GM19351 (cell line): ENCODE measurements around the gene PTBP3.
"Not testable (repeated sequence)": the region's sequence is repeated elsewhere in the genome, so short reads cannot be mapped to it uniquely, and the experiment has no call there.

Experiments used
- ATAC-seq: cut with Tn5 transposase; IDR thresholded peaks from one replicate; pipeline ENCODE4 v1.9.1; 2021; ENCODE audit warnings: mild to moderate bottlenecking, moderate library complexity; ENCODE audit not compliant: unreplicated experiment

Gene PTBP3

GRCh38 chr9:112323378-112323854 is 10.0 kb downstream of the PTBP3 start:
- ATAC-seq: no peak

DNA sequence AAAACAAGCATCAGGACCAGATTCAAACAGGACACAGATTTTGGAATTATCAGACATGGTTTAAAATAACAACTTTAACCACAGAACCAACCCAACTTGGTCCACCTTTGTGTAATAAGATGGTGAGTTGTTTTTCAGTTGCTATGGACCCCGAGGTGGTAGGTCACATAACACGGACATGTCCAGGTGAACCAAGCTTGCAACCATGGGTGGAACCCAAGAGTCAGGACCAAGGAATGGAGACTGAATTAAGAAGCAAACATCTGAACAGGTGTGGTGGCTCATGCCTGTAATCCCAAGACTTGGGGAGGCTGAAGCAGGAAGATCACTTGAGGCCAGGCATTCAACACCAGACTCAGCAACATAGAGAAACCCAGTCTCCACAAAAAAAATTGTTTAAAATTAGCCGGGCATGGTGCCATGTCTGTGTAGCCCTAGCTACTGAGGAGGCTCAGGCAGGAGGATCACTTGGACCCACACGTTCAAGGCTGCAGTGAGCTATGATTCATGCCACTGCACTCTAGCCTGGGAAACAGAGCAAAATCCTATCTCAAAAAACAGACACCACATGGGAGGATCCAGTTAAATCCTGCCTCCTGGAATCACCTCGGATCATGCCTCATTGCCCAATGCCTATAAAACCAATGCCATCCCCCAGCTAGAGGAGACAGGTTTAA is 10.6 kb downstream of the PTBP3 start:
- no peak for ATAC-seq

GRCh38 chr9:112316258-112316943 is 17.0 kb downstream of the PTBP3 start:
- ATAC-seq: no peak

DNA sequence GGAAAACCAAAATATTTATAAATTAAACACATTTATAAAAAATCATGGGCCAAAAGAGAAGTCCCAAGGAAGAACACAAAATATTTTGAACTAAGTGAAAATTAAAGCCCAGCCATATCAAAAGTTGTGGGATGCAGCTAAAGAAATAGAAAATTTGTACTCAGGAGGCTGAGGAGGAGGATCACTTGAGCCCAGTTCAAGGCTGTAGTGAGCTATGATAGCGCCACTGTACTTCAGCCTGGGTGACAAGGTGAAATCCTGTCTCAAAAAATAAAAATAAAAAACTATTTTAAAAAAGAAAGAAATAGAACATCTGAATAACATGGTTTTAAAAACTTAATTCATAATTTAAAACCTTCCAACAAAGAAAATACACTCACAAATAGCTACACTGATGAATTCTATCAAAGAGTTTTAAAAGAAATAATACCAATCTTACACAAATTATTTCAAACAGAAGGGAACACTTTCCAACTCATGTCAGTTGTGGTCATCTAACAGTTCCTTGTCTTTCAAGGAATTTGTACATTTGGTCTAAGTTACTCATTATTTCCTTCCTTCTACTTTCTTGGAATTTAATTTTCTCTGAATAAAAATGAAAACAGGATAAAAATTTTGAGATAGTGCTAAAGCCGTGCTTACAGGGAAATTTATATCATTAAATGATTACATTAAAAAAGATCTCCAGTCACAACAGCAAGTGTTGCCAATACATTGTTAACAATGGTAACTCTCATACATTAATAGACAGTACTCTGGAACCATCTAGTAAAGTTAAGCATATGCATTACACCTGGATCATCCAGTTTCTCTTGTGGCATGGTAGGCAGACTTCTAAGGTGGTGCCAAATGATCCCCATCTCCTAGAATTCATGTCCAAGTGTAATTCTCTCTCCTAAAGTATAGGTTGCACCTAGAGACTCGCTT is 17.8 kb downstream of the PTBP3 start:
- no peak for ATAC-seq

DNA sequence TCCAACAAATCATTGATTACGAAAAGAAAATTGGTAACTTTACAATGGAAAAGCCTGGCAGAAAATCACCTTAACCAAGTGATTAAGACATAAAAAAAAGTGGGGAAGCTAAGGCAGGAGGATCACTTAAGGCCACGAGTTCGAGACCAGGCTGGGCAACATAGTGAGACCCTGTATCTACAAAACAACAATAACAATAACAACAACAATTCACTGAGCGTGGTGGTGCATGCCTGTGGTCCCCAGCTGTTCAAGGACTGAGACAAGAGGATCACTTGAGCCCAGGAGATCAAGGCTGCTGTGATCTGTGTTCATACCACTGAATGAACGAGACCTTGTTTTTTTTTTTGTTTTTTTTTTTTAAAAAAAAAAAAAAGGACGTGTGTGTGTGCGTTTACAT is 21.3 kb downstream of the PTBP3 start:
- ATAC-seq: no peak

GRCh38 chr9:112311497-112311896 is 21.9 kb downstream of the PTBP3 start:
- ATAC-seq: no peak

- ATAC-seq: no peak
These were observed 22.6 kb downstream of the PTBP3 start for GRCh38 chr9:112310826-112311225.

DNA sequence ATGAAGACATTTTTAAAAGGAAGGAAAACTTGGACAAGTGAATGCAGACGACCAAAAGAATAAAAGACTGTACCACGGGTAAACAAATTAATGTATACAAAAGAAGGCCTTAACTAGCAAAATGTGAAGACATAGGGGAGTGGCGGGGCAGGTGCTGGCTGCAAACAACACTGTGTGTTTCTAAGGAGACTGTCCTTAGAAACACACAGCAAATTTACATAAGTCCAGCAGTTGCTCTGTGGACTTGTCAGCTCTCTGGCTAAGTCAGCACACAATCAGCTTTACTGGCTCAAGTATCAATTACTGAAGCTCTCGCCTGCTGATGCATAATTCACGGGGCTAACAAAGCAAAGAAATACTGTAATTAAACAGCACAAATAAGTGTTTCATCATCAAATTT is 24.8 kb downstream of the PTBP3 start:
- ATAC-seq: no peak

DNA sequence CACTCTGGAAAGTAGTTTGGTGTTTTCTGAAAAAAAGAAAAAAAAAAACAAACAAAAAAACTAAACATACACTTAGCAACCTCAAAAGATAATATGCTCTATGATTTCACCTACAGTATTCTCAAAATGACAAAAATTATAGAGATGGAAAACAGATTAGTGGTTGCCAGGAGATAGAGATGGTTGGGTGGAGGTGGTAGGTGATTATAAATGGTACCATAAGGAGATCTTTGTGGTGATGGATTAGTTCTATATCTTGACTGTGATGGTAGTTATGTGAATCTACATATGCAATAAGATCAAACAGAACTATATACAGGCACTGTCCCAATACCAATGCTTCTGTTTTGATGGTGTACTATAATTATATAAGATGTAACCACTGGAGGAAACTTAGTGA is 32.0 kb downstream of the PTBP3 start:
- no peak for ATAC-seq

GRCh38 chr9:112299514-112299913 is 33.9 kb downstream of the PTBP3 start:
- no peak for ATAC-seq

DNA sequence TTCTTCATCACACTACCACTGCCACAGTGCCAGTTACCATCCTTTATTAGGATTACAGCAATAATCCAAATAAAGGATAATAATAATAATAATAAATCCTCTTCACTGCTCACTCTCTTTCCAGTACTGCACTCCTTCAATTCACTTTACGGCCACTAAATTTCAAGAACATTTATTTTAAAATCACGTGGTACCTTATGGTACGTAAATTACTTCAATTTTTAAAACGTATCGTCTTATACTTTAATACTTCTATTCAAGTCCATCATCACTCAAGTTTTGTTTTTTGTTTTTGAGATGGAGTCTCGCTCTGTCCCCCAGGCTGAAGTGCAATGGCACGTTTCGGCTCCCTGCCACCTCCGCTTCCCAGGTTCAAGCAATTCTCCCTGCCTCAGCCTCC is 36.5 kb downstream of the PTBP3 start:
- no peak for ATAC-seq

- no peak for ATAC-seq
These were observed 38.2 kb downstream of the PTBP3 start for GRCh38 chr9:112295174-112295573.

DNA sequence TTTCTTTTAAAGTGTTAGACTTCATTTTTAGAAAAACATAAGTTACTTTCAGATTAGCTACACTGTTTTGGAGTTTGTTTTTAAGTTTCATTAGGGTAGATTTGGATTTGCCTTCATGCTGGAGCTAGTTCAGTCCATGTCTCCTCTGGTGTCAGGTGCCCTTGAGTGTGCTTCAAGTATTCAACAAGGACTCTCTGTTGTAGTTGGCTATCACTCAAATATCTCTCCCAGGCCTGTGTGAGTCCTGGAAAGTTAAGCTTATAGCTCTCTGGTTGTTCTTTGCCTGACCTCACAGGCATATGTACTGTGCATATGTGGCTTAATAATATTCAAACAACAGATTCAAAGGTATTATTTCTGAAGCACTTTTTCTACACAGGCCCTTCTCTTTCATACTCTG is 45.4 kb downstream of the PTBP3 start:
- ATAC-seq: no peak

DNA sequence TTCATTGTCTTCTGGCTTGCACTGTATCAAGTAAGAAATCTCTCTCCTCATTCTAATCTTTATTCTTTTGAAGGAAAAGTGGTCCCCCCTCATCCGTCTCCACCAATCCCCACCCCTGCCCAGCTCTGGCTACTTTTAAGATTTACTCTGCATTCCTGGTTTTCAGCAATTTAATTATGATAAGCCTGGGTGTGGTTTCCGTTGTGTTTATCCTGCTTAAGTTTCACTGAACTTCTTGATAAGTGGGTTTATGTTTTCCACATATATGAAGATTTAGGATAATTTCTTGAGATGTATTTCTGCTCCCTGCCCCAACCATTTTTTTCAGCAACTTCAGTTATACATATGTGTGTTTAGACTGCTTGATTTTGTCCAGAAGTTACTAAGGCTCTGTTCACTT is 46.5 kb downstream of the PTBP3 start:
- ATAC-seq: no peak

- no peak for ATAC-seq
These were observed 48.4 kb downstream of the PTBP3 start for GRCh38 chr9:112285056-112285455.

DNA sequence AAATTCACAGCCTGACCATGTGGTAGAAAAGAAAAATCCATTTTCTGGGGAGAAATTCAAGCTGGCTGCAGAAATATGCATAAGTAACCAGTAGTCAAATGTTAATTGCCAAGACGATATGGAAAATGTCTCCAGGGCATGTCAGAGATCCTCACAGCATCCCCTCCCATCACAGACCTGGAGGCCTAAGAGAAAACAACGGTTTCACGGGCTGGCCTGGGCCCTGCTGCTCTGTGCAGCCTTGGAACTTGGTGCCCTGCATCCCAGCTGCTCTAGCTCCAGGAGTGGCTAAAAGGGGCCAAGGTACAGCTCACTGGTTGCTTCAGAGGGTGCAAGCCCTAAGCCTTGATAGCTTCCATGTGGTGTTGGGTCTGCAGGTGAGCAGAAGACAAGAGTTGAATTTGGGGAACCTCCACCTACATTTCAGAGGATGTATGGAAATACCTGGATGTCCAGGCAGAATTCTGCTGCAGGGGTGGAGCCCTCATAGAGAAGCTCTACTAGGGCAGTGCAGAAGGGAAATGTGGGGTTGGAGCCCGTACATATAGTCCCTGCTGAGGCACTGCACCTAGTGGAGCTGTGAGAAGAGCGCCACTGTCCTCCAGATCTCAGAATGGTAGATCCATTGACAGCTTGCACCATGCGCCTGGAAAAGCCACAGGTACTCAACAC is 49.7 kb downstream of the PTBP3 start:
- ATAC-seq: no peak

DNA sequence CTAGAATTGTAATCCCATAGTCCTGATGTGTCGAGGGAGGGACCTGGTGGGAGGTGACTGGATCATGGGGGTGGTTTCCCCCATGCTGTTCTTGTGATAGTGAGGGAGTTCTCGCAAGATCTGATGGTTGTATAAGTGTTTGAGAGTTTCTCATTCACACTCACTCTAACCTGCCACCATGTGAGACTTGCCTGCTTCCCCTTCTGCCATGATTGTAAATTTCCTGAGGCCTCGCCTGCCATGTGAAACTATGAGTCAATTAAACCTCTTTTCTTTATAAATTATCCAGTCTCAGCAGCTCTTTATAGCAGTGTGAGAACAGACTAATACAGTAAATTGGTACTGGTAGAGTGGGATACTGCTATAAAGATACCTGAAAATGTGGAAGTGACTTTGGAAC is 50.6 kb downstream of the PTBP3 start:
- ATAC-seq: not testable (repeated sequence)

DNA sequence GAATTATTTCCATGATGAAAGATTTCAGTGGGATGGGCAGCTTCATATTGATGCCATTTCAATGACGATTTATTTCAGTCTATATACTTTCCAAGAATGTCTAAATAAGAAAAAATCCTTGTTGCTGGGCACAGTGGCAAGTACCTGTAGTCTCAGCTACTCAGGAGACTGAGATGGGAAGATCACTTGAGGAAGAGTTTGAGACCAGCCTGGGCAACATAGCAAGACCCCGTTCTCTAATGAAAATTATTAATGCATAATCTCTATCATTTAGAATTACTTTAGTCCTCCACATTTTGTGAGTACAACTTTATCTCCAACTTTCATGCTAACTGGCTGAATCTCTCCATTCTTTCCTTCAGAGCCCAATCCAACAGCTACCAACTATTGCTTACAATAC is 52.5 kb downstream of the PTBP3 start:
- no peak for ATAC-seq

DNA sequence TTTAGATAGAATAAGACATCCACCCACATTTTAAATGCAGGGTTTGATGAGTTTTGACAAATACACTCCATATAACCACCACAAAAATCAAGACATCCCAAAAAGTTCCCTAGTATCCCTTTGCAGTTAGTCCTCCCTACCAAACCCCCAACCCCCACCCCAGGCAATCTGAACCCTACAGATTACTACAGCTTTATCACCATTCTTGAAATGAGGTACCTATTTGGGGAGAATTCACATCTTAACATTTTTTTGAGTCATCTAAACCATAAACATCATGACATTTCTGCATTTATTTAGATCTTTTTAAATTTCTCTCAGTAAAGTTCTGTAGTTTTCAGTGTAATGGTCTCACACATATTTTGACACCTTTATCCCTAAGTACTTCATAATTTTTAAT is 53.9 kb downstream of the PTBP3 start:
- no peak for ATAC-seq

DNA sequence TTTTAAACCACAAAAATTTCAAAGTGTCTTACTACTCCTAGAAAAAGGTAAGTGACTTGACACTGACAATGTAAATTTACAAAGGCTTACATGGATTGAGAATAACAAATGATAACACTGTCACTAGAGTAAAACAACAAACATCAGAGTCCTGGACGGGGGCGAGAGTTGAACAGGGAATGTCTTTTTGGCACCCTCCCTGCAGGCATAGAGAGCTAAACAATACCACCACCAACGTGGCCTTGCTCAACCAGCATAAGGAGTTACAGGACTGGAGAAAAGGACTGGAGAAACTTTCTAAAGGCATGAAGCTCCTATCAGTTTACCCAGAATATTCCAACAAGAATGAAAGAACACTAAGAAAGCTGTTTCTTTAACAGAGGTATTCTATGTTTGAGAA is 55.3 kb downstream of the PTBP3 start:
- ATAC-seq: no peak

DNA sequence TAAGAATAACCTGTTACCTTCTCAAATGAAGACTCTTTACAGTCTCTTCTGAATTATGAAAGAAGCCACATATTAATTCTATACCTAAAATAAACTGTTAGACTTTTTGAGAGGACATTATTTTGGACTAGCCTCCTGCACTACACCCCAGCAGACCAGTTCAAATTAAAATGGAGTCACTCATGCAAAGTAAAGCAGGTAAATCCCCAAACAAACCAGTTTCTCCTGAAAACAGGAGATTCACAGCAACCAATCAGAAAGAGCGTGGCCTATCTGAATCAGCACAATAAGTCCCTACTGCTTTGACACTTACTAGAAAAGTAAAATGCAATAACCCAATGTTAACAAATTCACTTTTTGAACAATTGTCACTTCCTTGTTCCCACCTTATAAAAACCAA is 58.8 kb downstream of the PTBP3 start:
- ATAC-seq: no peak
